Stimulated activated naive CD4-positive, alpha-beta T cell (primary cell): ENCODE results near the gene COPB1.
A peak's percentile ranks its signal among the peaks of the same experiment; 100 is the strongest.
"Not testable (repeated sequence)": the region's sequence is repeated elsewhere in the genome, so short reads cannot be mapped to it uniquely, and the experiment has no call there.

Experiments
- DNase-seq, 6 experiments: peaks; one replicate each; lab custom pipeline; 2025; lab: John Stamatoyannopoulos, UW

COPB1 gene

GRCh38 chr11:14499560-14500180, at the start of gene COPB1:
Gene COPB1 (minus strand): TSS chr11:14499811. CDS start chr11:14498928, 883 bp downstream.
- DNase-seq = peak; percentile 85 to 93 (median 90)

- no peak for DNase-seq
Measured at GRCh38 chr11:14547440-14547839, 47.8 kb upstream of the COPB1 start.

GRCh38 chr11:14546672-14547071, 47.1 kb upstream of the COPB1 start:
- no peak for DNase-seq

- DNase-seq = no peak
Measured at GRCh38 chr11:14544611-14545010, 45.0 kb upstream of the COPB1 start.

GRCh38 chr11:14543260-14543659, 43.6 kb upstream of the COPB1 start:
- DNase-seq = no peak

- DNase-seq = no peak
Measured at GRCh38 chr11:14542324-14542723, 42.7 kb upstream of the COPB1 start.

GRCh38 chr11:14541192-14541947, 41.8 kb upstream of the COPB1 start:
- no peak for DNase-seq

GRCh38 chr11:14539982-14540421, 40.4 kb upstream of the COPB1 start:
- peak in 1 of 6 experiments; percentile 11 for DNase-seq

GRCh38 chr11:14538926-14539554, 39.4 kb upstream of the COPB1 start:
- DNase-seq = no peak

GRCh38 chr11:14538271-14538925, 38.8 kb upstream of the COPB1 start:
- no peak for DNase-seq

- peak in 5 of 6 experiments; percentile 7 to 78 (median 58) for DNase-seq
Measured at GRCh38 chr11:14537134-14537599, 37.6 kb upstream of the COPB1 start.

GRCh38 chr11:14535166-14535565, 35.6 kb upstream of the COPB1 start:
- not testable (repeated sequence) for DNase-seq

- no peak for DNase-seq
Measured at GRCh38 chr11:14529951-14530350, 30.3 kb upstream of the COPB1 start.

- DNase-seq = no peak
Measured at GRCh38 chr11:14529321-14529720, 29.7 kb upstream of the COPB1 start.

- DNase-seq = no peak
Measured at GRCh38 chr11:14522801-14523200, 23.2 kb upstream of the COPB1 start.

GRCh38 chr11:14522245-14522644, 22.6 kb upstream of the COPB1 start:
- no peak for DNase-seq

GRCh38 chr11:14520747-14521151, 21.1 kb upstream of the COPB1 start:
- DNase-seq = no peak

GRCh38 chr11:14519917-14520746, 20.5 kb upstream of the COPB1 start, which contains the start of gene PSMA1:
Gene PSMA1 (minus strand): TSS chr11:14520386. CDS start chr11:14520299, 87 bp downstream.
- DNase-seq = peak; percentile 85 to 92 (median 88)

GRCh38 chr11:14519597-14519916, 19.9 kb upstream of the COPB1 start:
- no peak for DNase-seq

- no peak for DNase-seq
Measured at GRCh38 chr11:14518820-14519219, 19.2 kb upstream of the COPB1 start.

GRCh38 chr11:14513800-14514199, 14.2 kb upstream of the COPB1 start:
- DNase-seq = no peak
